ENCODE data around the gene RAPGEF4. TPM values are rescaled to one million over a fixed set of nuclear protein-coding genes. Genes with fewer than 3 reads are reported as not detected.
A peak's percentile ranks its signal among the peaks of the same experiment; 100 is the strongest.

The RAPGEF4 gene
- total RNA-seq, 1 experiment from 2014 or later: 10.8 TPM

DNA sequence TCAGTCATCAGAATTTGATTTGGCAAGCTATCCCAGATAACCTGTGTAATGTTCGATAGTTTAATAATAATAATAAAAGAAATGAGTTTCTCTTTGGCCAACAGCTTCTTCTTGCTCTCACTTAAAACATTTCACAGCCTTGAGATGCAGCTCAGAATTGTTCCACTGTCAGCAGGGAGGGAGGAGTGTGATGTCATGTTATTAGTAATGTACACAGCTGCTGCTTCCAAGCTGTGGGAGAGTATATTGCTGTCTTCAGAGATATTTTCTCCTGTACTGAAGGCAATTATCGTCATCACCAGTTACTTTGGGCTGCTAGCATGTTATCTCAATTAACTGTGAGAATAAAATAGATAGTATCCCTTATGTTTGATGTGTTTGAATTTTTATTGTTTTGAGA lies 193.1 kb downstream of the RAPGEF4 start:
- peak; percentile 57 for DNase-seq (ENCODE audit: extremely low read depth, low read depth)

DNA sequence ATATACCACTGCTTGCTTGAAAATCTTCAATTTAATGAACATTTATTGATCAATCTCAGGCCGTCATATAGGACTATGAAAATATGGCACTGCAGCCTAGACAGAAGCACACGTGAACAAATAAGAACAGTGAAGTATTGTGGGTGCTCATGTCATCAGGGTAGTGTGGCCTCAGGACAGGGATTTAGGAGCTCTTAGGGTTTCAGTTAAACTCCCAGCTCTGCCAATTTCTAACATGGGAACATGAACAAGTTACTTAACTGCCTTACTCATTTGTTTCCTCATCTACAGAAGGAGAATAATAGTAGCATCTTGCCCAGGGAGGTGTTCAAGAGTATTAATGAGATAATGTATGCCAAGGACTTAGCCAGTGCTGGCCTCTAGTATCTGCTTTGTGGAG lies 194.0 kb downstream of the RAPGEF4 start:
- DNase-seq (ENCODE audit: extremely low read depth, low read depth): no peak

- no peak for DNase-seq (ENCODE audit: extremely low read depth, low read depth)
Measured at GRCh38 chr2:172930871-172931255, 195.2 kb downstream of the RAPGEF4 start.

GRCh38 chr2:172931256-172931894 lies 195.7 kb downstream of the RAPGEF4 start:
- DNase-seq (ENCODE audit: extremely low read depth, low read depth): peak; percentile 80

GRCh38 chr2:172931918-172932520 lies 196.4 kb downstream of the RAPGEF4 start:
- DNase-seq (ENCODE audit: extremely low read depth, low read depth): peak; percentile 71

DNA sequence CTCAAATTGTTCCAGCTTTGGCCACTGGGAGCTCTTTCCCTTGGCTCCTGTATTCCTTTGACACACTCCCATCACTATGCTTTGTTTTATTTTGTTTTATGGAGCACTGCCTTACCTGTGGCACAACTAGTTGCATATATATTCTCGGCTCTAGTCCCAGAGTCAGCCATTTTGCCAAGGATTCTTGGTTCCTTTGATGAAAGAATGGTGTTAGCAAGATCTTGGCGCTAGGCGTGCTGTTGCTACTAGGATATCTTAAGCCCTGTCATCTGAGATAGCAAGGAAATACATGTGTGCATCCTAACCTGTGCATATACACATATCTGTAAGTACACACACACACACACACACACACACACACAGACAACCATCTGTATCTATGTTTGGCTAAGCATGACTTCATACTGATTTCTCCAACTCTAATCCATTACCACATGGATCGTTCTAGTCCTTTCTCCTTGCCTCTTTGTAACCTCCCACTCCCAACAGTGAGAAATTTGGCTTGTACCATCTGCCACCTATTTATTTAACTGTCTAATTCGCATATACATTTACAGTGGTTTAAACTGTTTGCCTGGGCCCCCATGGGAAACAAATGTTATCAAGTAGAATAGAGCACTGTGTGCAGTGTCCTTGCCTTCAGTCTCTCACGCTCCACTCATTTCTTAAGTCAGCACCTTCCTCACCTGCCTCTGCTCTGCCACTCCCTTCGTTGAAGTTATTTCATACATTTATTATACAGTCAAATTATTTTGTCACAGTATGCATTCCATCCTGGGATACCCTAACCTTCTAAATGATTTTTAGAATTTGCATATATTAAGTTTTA lies 202.5 kb downstream of the RAPGEF4 start:
- DNase-seq (ENCODE audit: extremely low read depth, low read depth): no peak

- DNase-seq (ENCODE audit: extremely low read depth, low read depth): no peak
Measured at GRCh38 chr2:172938713-172939375, 203.2 kb downstream of the RAPGEF4 start.

DNA sequence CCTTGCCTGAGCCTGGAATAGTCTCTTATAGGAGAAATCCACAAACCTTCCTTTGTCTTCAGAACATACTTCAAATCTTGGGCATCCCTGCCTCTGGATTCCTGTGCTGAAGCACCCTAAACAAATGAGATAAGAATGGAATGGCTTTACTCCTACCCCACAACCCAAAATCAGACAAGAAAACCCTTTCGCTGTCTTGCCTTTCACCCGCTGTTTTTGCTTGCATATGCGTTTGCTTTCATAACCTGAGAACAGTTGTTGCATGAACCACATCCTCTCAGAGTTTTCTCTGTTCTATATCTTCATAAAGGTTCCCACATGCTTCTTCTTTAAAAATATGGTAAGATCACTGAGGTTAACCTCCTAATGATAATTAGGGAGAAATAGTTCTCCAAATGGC lies 207.9 kb downstream of the RAPGEF4 start:
- DNase-seq (ENCODE audit: extremely low read depth, low read depth): no peak

DNA sequence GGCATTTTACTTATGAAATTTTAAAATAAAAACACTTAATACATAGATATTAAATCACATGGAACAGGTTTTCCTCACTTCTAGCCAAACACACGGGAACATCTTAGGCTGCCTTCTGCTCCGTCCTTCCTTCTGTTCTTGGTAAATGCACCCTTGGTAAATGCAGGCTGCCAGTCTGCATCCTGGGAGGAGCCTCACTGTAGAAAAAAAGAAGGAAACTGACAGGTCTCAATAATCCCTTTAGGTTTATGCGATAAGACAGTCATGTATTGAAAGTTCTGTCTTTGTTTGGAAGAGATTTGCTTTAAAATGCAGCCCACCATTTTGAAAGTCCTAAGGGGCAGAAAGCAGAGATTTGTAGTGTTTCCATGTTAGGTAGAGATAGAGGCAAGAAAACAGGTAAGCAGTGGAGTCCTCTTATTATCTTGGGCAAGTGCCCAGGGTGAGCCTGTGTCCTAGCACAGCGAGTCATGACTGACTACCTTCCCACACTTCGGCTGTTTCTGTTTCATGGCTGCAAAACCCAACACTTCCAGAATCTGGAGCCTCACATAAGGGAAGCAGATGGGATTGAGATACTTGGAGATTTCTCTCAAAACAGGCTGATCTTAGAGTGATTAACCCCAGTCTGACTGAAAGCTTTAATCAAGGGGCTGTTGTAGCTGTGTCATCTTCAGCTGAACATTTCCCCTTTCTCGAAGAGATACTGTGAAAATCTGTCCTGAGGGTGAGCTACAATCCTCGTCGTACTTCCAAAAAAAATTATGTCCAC lies 208.6 kb downstream of the RAPGEF4 start:
- DNase-seq (ENCODE audit: extremely low read depth, low read depth): no peak

DNA sequence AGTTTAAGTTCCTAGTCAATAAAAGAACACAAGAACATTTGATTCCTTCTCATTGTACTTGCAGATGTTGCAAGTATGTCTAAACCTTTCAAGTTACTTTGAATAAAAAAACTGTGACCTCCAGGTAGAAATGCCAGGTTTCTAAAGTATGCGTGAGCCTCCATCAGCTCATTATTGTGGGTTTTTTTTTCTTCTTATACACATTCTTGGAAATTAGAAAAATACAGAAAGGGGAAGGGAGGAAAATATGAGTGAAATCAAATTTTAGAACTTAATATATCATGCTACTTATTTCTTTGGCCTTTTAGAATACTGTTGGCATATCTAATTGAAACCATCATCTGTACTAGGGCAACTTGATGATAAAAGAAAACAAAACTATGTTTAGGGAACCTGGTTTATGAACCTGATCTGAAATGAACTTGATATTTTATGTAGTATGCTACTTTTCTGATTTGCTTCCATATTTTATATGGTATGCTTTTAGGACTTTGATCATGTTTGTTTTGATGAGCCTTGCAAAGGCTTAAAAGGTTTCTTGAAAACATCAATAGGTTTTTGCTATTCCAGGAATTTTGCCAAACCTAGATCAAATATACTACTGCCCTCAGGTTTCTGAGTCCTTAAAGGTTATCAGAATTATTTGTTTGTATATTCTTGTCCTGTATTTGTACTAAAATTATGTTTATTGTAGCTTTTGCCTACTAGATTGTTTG lies 209.3 kb downstream of the RAPGEF4 start:
- DNase-seq (ENCODE audit: extremely low read depth, low read depth): no peak

GRCh38 chr2:172945510-172945850 lies 209.8 kb downstream of the RAPGEF4 start:
- DNase-seq (ENCODE audit: extremely low read depth, low read depth): no peak

GRCh38 chr2:172947461-172948153 lies 212.0 kb downstream of the RAPGEF4 start:
- no peak for DNase-seq (ENCODE audit: extremely low read depth, low read depth)

- no peak for DNase-seq (ENCODE audit: extremely low read depth, low read depth)
Measured at GRCh38 chr2:172949522-172949921, 213.9 kb downstream of the RAPGEF4 start.

DNA sequence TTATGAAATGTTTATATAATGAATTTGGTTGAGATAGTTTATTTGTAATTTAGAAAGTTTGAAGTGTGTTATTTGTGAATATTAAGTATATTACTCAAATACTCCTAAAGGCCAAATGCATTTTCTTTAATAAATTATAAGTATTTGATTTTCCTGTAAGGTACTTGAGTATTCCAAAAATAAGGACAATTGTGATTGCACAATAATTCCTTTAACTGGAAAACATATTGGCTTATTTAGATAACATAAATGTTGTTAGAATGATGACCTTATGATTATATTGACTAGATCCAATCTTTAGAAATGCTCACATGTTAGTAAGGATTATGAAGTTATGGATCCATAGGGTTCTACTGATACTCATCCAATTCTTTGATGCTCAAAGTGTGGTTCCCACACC lies 214.9 kb downstream of the RAPGEF4 start:
- DNase-seq (ENCODE audit: extremely low read depth, low read depth): no peak

DNA sequence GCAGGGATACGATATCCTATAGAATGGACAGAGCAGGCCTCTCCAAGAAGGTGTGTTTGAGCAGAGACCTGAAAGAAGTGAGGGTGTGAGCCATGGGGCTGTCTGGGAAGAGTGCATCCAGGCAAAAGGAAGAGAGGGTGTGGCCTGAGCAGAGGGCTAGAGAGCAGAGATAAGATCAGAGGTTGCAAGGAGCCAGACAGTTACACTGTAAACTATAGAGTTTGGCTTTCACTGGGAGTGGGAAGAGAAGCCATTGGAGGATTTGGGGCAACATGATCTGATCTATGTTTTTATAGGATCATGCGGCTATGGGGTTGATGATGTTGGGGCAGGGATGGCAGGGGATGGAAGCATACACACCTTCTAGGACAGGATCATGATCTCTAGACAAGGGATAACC lies 215.9 kb downstream of the RAPGEF4 start:
- DNase-seq (ENCODE audit: extremely low read depth, low read depth): no peak

GRCh38 chr2:172953411-172953810 lies 217.8 kb downstream of the RAPGEF4 start:
- DNase-seq (ENCODE audit: extremely low read depth, low read depth): no peak

DNA sequence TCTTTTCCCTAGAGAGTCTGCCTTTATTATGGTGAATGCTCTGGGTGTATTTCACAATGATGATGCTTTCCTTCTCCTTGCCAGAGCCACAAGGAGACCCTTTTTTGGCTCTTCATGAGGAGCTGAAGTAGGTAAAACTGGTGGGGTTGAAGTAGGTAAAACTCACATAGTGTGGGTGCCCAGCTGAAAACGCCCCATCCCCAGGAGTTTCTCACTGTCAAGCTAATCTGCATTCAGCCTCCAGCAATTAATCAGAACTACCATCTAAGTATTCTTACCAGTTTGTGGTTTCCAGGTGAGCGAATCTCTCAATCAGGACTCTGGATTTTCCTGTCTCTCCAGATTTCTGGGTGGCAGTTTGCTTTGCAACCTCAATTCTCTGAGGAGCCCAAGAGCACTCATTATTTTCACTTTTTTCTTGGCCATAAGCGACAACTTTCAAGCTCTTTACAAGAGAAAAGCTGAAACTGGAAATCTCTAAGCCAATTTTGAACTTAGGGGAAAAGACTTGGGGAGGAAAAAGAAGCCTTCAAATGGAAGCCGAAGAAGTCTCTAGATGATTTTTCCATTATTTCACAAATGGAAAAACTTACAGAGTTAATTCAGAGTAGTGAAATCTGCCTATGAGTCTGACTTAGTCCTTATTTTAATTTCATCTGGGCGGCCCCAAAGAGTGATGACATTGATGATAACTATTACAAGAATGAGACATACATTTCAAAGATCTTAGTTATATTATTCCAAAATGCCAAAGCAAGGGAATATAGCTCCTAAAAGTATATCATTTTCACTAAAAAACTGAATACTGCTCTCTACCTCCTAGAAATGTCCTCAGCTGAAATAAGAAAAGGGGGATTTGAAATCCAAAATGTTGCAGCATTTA lies 218.6 kb downstream of the RAPGEF4 start:
- no peak for DNase-seq (ENCODE audit: extremely low read depth, low read depth)

DNA sequence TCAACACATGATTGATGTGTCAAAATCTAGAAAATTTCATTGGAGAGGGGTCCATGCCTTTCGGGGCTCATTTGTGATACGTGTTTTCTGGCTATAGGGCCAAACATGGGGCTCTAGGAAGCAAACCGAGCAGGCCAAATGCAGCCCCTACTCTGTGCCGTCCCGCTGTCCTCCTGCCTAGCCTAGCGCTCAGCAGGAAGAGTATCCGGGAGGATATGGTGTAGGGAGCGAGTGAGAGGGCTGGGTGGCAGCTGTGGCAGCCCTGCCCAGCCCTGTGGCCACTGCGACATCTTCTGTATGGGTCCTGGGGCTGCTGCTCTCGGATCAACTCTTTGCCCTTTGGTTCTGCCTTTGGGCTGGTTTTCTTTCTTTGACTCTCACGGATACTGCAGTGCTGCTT lies 219.9 kb downstream of the RAPGEF4 start:
- DNase-seq (ENCODE audit: extremely low read depth, low read depth): no peak

Measured in NCI-H460 (cell line).